ENCODE measurements around the gene HAUS2. TPM values are rescaled to one million over a fixed set of nuclear protein-coding genes. Genes with fewer than 3 reads are reported as not detected.

HAUS2 gene
- total RNA-seq, 1 experiment from 2014 or later = 39.8 TPM

DNA sequence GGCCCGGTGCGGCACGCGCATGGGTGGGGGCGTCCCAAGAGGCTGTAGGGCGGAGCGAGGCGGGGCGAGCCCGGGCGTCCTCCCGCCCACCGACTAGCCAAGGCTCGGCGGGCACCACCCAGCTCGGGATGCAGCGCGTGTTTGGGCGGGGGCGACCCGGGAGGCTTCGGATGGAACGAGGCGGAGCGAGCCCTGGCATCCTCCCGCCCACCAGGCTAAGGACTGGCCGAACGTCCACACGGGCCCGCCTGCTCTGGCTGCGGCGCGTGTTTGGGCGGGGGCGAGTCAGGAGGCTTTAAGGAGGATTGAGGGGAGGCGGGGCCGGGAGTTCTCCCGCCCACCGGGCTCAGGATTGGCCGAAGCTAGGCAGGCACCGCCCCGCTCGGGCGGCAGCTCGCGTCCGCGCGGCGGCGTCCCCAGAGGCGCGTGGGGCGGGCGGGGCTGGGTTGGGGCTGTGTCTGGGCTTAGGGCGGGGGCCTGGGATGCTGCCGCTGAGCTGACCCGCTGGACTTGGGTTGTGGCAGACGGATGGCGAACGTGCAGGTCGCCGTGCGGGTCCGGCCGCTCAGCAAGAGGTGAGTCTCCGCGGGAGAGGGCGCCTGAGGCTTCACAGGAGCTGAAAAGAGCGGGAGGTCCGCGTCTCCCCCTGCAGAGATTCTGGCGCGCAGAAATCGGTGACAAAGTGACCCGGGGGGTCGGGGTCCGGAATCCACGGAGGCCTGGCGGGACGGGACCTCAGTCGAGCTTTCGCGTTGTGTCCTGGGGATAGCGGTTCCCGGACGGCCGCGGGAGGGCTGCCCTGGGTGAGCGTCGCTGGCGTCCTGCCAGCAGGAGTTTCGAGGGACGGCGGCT lies 26.8 kb downstream of the HAUS2 start, which contains the start of gene STARD9 (continued):
- TF ChIP-seq, protein P1, sequence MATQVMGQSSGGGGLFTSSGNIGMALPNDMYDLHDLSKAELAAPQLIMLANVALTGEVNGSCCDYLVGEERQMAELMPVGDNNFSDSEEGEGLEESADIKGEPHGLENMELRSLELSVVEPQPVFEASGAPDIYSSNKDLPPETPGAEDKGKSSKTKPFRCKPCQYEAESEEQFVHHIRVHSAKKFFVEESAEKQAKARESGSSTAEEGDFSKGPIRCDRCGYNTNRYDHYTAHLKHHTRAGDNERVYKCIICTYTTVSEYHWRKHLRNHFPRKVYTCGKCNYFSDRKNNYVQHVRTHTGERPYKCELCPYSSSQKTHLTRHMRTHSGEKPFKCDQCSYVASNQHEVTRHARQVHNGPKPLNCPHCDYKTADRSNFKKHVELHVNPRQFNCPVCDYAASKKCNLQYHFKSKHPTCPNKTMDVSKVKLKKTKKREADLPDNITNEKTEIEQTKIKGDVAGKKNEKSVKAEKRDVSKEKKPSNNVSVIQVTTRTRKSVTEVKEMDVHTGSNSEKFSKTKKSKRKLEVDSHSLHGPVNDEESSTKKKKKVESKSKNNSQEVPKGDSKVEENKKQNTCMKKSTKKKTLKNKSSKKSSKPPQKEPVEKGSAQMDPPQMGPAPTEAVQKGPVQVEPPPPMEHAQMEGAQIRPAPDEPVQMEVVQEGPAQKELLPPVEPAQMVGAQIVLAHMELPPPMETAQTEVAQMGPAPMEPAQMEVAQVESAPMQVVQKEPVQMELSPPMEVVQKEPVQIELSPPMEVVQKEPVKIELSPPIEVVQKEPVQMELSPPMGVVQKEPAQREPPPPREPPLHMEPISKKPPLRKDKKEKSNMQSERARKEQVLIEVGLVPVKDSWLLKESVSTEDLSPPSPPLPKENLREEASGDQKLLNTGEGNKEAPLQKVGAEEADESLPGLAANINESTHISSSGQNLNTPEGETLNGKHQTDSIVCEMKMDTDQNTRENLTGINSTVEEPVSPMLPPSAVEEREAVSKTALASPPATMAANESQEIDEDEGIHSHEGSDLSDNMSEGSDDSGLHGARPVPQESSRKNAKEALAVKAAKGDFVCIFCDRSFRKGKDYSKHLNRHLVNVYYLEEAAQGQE (IDR thresholded peaks at IDR 0.05; ENCODE audit: low read depth) = no peak
- TF ChIP-seq POLR2AphosphoS5 (IDR thresholded peaks at IDR 0.05; ENCODE audit: low read depth, low read length) (peak; percentile 55), ZFX (IDR thresholded peaks at IDR 0.05) (no peak), ELF1 (IDR thresholded peaks at IDR 0.05; ENCODE audit: borderline replicate concordance, low read depth) (no peak)

DNA sequence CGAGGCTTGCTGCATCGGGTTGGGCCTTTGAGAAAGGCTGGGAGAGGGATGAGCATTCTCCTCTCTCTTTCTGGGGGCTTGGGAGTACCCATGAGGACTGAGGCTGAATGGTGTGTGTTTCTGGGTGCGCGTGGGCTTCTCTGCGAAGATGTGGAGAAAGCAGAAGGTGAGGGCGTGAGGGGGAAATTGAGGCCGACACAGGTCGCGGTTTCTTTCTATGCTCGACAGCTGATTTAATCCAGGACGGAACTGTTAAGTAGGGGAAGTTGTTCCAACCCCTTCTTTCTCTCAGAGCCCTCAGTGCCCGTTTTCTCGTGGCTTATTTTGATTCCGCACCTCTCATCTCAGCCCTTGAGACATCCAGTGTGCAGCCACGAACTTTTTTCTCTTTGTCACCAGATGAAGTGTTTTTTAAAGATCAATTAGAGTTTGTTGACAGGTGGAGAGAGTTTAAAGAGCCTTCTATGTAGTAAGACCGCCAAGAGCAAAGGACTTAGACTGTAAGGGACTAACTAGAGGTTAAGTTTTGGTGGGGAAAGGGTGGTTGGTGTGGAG lies 27.5 kb downstream of the HAUS2 start:
- no peaks in the 10 kb centered on the region for H3K9me2 ChIP-seq (ENCODE audit: insufficient read depth)
- no TSS peak for BruUV-seq (replicated peaks)
- no peak for DNase-seq (ENCODE audit: low read depth, low spot score)
- RAD21 ChIA-PET (ENCODE audit: low non-redundant PET in 1 of 2, low total read pairs in 2 of 2, uncharacterized antibody in 2 of 2, unreplicated experiment in 2 of 2) = no interaction called here
- intact Hi-C loops (cut with micrococcal nuclease) = no loop called here
- no peaks in the 10 kb centered on the region; the same call in 1 of the 2 replicates for H3K27me3 ChIP-seq (ENCODE audit: insufficient read depth, low read length)
- POLR2A ChIA-PET = interaction anchor here (0.7 to 2.0 kb wide), 5 partner anchors 8 to 15 kb away, joined by 3 to 6 read pairs (median 3); no protein-coding TSS in a partner anchor
- TF ChIP-seq, protein P2, sequence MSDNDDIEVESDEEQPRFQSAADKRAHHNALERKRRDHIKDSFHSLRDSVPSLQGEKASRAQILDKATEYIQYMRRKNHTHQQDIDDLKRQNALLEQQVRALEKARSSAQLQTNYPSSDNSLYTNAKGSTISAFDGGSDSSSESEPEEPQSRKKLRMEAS (IDR thresholded peaks at IDR 0.05) = 0 out of 2 replicates have a peak, but pooled peaks have one; percentile 8
- no peak for TF ChIP-seq YY1 (IDR thresholded peaks at IDR 0.05; ENCODE audit: extremely low read depth, insufficient replicate concordance, low read depth, low read length)
- no peak overlapping the region for H2AFZ ChIP-seq (ENCODE audit: low read depth, low read length, poor library complexity, severe bottlenecking)
- no peaks in the 10 kb centered on the region for H3K79me2 ChIP-seq (ENCODE audit: insufficient read depth, low read length)
- CTCF ChIA-PET = interaction anchor here (0.6 to 1.2 kb wide), 2 partner anchors 15 to 448 kb away, joined by 5 to 7 read pairs; no protein-coding TSS in a partner anchor
- no peaks in the 10 kb centered on the region for H3K36me3 ChIP-seq (ENCODE audit: control insufficient read depth in 1 of 2, insufficient read depth in 2 of 2, low read length in 2 of 2)
- H3K4me3 ChIP-seq (replicated peaks in 1 of 2; ENCODE audit: low read depth in 1 of 2, low read length in 2 of 2) = peak overlapping the region; percentile 61 to 63
- peak overlapping the region; percentile 64 for H3K9ac ChIP-seq (ENCODE audit: low read length)
- H4K20me1 ChIP-seq (ENCODE audit: insufficient read depth) = no peaks in the 10 kb centered on the region
- no peak for ATAC-seq
- no peak overlapping the region for H3K27ac ChIP-seq (ENCODE audit: low read depth, low read length)
- peak overlapping the region; percentile 98 for H3K4me2 ChIP-seq (ENCODE audit: low read length)
- H3K4me1 ChIP-seq (ENCODE audit: control insufficient read depth in 1 of 2, insufficient read depth in 2 of 2, low read length in 2 of 2) = peaks cover 12 to 22% of the 10 kb centered on the region in 2 experiments
- H3K9me3 ChIP-seq (ENCODE audit: control insufficient read depth in 1 of 2, insufficient read depth in 1 of 2, low read depth in 1 of 2, low read length in 2 of 2) = no peaks in the 10 kb centered on the region
